ENCODE results near the gene GRK5.

GRCh38 chr10:119394657-119395279 lies 187.4 kb downstream of the GRK5 start:
- TF ChIP-seq POLR2A (IDR thresholded peaks at IDR 0.05; ENCODE audit: low read length) (no peak), GATA1 (IDR thresholded peaks at IDR 0.05; ENCODE audit: low read depth, low read length) (no peak)

Measured in erythroblast (primary cell).